GM19099 (cell line): ENCODE measurements around the gene PWWP2B.

Experiments used
- POLR2A ChIP-seq: IDR thresholded peaks from 3 replicates; pipeline ENCODE4 v1.6.1; 2011; ENCODE audit warnings: low read depth; ENCODE audit not compliant: insufficient read length; ENCODE audit errors: extremely low read depth

PWWP2B gene

DNA sequence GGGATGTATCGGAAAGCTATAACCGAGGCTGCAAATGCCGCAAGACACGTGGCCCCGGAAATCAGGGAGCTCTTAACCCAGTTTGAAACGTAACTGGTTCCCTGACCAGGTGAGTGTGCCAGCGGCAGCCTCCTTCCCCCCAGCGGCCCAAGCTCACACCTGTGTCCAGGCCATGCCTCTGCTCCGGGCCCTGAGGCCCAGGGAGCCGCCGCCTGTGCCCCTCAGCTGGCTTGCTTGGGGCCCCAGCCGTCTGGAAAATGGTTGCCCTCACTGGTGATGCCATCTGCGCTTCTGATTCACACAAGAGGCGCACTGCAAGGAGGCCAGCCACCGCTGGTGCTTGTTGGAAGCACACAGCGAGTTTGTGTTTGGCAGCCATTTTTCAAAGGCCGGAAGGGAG lies 9.2 kb downstream of the PWWP2B start:
- TF ChIP-seq POLR2A = no peak

DNA sequence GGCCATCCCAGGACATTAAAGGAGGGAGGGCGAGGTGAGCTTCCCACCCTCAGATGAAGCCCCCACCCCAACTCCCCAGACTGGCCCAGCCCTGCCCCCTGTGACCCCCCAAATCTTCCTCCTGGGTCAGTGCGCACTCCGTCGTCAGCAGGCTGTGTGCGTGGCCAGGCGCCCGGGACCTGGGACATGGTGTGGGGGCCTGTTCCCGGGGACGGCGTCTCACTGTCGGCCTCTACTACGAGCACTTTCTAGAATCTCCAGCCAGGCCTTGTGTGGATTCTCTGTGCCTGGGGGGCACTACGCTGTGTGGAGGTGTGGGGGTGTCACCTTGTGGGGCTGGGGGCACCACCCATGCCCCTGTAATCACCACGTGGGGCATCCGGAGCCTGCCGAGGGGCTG lies 9.8 kb downstream of the PWWP2B start:
- TF ChIP-seq POLR2A = no peak

DNA sequence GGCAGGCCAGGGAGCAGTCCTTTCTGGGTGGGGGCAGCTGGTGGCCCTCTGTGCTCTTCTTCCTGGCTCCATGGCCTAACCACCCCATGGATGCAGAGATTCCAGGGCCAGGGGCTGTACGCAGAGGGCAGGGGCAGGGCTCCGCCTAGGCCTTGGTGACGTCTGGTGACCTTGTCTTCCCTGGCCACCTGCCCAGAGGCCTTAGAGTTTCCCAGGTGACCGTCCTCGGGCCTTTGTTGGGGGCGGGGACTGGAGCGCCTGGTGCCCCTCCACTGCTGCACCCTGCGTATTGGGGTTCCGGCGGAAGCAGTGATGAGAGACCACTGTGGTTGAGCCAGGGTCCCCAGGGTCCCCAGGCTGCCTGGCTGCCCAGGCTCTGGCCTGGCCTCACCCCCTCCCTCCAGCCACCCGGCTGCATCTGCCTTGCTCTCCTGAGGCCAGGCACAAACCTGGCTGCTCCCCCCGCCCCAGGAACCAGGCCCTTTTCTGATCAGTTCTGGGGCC lies 10.3 kb downstream of the PWWP2B start:
- TF ChIP-seq POLR2A = no peak

DNA sequence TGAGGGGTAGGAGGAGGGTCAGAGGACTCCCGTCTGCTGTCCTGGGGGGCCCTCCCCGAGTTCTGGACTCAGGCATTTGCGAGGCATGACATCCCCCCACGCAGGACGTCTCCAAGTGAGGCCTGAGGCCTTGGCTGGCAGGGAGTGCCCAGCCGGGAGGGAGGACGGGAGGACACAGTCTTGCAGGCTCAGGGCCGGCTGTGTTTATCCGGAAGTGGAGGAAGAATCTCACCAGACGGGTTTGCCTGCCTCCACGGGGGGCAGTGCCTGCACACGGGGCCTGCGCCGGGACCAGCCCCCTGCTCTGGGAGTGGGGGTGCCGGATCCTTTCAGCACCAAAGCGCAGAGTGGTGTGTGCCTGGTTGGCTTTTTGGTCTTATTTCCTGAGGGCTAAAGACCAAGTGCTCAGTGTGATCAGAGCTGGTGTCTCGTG lies 10.9 kb downstream of the PWWP2B start:
- TF ChIP-seq POLR2A = no peak

DNA sequence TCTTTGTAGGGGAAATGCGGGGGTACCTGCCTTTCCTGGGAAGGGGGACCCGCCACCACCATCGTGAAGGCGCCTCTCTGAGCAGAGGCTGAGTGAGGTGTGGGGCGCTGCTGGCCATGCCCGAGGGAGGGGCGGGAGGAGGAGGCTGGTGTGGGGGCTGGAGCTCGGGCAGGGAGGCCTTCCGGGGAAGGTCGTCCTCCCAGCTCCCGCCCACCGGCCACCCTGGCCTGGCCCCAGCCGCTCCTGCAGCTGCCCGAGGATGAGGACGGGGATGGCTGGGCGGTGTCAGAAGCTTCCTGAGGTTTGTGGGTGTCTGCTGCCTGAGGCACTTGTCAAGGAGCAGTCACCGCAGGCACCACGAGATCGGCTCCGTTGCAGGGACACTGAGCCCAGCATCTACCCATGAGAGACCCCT lies 11.4 kb downstream of the PWWP2B start:
- no peak for TF ChIP-seq POLR2A

DNA sequence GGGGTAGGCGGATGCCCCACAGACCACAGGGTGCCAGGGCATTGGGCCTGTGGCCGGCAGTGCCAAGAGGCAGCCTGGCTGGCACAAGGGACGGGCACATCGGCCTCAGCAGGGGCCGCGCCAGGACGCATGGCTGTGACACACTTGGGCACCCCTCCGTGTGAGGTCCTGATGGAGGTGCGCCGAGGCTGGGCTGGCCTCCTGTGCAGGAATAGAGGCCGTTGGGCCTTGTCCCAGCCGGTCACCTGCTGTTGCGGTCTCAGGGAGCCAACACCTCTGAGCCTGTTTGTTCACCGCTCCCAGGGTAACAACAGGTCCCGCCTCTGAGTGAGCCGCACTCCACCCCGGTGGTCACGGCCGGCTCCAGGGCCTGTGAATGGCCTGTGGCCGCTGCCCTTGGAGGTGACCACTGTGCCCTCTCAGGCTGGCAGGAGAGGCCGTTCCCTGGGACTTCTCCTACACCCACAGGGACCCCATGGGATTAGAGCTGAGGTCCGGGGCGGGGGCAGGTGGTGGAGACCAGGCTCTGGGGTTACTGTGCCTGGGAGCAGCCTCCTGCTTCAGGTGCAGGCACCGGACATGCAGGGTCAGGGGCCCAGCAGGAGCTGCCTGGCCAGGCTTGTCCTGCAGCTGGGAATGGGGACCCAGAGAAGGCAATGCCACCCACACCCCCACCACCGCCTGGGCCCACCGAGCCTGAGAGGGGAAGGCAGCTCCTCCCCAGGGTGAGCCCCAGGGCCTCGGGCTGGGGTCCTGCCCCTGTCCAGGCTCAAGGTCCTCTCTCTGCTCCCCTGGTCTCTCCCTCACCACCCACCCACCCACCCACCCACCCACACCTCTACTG lies 12.0 kb downstream of the PWWP2B start:
- no peak for TF ChIP-seq POLR2A

DNA sequence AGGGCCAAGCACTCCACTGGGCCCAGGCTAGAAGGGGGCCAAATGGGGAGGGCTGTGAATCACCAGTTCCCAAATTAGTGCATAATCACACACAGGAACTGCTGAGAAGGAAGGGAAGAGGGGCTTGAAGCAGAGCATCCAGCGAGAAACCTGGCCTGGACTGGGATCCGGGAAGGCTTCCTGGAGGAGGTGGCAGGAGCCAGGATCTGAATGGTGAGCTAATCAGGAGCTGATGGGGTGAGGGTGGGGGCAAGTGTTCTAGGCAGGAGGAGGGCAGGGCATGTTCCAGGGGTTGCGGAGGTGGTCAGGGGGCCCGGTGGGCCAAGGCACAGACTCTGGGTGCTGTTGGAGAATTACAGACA lies 12.6 kb downstream of the PWWP2B start:
- no peak for TF ChIP-seq POLR2A

DNA sequence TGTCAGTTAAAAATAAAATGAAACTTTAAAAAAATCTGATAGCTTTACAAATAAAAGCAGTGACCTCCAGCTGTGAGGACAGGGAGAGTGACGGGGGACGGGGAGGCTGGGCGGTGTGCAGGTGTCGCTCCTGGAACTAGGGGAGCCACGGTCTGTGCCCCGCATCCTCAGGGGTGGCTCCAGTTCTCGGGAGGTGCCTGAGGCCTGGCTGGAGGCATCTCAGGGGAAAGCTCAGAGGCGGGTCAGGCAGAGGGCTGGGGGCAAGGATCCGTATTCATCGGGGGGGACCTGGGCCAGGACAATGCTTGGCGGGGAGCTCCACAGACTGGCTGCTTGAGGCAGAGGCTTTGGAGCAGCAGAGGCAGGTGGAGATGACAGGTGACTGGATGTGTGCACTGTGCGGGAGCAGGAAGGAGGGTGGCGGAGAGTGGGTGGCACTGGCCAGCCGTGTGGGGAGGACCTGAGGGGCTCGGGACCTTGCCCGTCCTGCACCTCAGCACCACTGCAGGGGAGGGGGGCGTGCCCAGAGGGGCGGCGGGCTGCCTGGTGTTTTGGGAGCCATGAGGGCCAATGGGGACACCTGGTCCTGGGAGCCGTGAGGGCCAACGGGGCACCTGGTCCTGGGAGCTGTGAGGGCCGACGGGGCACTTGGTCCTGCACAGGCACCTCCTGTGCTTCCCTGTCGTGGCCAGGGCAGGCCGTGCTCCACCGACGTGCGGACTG lies 13.2 kb downstream of the PWWP2B start:
- no peak for TF ChIP-seq POLR2A

DNA sequence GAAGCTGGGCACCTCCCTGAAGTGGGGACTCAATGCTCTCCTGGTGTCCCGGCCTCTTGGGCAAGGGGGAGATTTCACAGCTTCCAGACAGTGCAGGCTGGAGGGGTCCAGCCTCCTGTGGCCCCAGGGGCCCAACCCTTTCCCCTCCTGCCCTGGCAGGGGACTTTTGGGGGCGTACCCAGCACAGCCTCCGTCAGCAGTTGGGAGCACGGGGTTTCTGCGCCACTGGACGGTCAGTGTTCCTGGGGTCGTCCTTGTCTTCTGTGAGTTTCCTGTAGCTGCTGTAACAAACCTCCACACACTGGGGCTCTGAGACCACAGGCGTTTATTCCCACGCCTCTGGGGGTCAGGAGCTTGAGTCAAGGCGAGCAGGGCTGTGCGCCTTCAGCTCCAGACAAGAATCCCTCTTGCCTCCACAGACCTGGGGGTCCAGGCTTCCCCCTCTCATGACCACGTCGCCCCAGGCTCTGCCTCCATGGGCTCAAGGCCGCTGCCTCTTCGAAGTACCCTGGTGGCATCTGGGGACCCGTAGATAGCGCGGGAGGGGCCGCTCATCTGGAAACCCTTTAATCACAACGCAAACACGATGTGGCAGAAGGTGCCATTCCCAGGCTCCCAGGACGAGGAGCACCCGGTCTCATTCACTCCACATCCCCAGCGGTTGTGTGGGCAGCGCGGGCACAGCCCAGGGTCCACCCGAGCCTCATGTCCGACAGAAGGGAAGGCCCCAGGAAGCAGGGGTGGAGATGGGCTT lies 14.0 kb downstream of the PWWP2B start:
- no peak for TF ChIP-seq POLR2A

DNA sequence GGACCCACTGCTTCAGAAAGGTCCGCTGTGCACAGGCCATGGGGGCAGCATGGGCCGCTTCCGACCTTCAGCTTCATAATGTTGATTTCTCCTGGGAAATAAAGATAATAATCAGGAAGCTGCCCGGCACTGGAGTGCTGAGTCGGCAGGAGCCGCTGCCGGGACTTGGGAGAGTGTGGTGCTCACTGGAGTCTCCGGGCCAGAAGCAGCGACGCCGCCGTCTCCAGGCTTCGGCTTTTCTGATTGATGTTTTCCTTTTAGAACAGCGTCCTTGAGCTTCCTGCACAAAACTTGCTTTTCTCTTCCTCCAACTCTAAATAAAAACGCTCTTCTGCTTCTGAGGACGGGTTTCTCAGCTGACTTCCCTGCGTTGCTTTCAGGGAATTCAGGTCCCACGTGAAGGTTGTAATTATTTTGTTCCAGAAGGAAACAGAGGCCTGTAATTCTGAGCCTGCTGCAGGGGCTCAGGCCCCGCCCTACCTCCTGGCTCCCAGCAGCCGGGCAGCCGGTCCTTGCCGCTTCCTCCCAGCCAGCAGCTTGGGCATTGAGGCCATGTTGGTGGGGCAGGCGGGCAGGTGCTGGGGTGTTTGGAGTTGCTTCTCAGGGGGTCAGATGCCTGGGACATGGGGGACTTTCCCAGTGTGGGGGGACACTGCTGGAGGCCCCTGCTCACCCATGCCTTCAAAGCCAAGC lies 14.7 kb downstream of the PWWP2B start:
- TF ChIP-seq POLR2A = no peak

DNA sequence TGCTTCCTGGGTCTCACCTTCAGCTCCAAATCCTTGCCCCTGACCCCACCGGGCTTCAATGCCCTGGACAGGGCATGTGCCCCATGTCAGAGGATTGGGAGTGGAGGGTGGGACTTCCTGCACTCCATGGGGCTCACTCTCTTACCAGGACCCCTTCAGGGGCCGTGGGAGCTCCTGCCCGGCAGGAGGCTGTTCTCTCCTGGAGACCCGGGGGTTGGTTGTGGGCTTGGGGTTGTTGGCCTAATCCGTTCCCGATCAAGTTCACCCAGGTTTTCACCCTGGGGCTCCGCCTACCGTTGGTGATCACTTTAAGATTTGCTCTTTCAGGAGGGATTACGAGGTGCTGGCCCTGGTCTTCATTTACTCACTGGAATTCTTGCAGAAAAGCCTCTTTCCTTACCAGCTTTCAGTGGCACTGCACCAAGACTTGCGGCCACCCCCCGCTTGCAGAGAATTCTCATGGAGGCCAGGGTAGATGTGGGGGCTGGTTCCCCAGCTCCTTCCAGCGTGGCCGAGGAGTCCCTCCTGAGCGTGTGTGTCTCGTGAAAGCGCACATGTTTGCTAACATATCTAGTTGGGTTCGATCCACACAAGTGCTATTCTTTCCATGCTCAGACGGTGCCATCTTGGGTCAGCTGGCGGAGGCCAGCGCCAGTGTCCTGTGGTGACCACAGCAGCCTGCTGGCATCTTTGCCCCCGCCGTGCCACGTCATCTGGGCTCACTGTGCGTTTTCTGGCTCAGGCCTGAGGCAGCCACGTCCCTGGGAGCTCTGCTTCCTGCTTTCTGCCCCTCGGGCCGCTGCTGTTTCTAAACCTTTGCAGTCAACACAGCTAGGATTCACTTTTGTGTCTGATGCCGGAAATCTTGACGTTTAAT lies 15.6 kb downstream of the PWWP2B start:
- no peak for TF ChIP-seq POLR2A

DNA sequence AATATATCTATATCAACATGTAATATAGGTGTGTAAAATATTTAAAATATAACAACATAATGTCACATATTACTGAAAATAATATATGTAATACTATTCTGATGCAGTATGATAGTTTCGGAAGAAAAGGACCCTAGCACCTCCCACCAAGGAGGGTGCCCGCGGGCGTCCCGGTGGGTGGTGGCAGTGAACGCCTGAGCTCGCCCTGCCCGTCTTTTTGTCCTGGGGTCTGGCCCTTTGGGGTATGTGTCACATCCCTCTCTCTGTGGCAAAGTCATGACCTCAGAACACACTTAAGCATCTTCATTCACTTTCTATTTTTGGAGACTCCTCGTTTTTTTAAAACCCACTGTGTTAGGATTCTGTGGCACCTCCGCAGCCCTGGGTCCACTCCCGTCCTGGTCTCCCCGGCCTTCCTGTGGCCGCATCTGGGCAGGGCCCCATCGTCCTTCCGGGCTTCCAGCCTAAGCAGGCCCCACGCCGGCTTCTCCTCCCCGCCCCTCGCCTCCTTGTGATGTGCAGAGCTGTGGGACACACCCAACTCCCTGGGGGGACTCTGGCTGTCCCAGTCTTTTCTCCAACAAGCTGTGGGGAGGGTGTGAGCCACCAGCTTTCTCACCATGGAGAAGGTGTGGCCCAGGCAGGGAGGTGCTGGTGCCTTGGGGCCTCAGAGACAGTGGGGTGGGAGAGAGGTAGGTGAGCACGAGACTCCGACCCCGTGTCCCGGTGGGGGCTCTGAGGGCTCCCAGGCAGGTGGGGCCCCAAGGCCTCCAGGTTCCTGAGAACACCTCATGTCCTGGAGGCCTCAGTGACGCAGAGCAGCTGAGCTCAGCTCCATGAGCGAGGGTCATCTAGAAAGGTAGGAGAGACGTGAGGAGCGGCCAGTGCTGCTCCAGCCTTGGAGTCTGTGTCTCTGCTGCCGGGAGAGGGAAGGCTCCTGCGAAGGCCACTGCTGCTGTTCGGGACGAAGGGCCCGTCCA lies 16.5 kb downstream of the PWWP2B start:
- no peak for TF ChIP-seq POLR2A
